ENCODE measurements around the gene KLHL22.

The KLHL22 gene

GRCh38 chr22:20440637-20441591 is 54.7 kb downstream of the KLHL22 start:
- Histone ChIP-seq H3K9me3 (replicated peaks; ENCODE audit: insufficient read depth, low read length) (no peaks in the 10 kb centered on the region), H3K27me3 (replicated peaks; ENCODE audit: insufficient read depth, low read length) (peaks cover 25% of the 10 kb centered on the region), H3K4me2 (ENCODE audit: low read depth, low read length) (no peak overlapping the region), H3K4me3 (ENCODE audit: low read length) (no peak overlapping the region), H3K79me2 (ENCODE audit: low read length) (no peaks in the 10 kb centered on the region), H3K4me1 (ENCODE audit: low read length) (no peaks in the 10 kb centered on the region), H3F3A (ENCODE audit: insufficient read depth, low read length) (no peaks in the 10 kb centered on the region), H3K36me3 (replicated peaks; ENCODE audit: insufficient read depth, low read length) (no peaks in the 10 kb centered on the region), H2AFZ (ENCODE audit: low read length) (no peak overlapping the region), H3K9ac (ENCODE audit: low read length) (no peak overlapping the region), H3K27ac (ENCODE audit: low read length) (no peak overlapping the region), H4K20me1 (ENCODE audit: insufficient read depth, low read length) (no peaks in the 10 kb centered on the region), H3K9me2 (replicated peaks; ENCODE audit: insufficient read depth, low read length) (no peaks in the 10 kb centered on the region)
- TF ChIP-seq EZH2phosphoT487 (IDR thresholded peaks at IDR 0.05; ENCODE audit: low read length) (no peak), EZH2 (optimal IDR thresholded peaks at IDR 0.05; ENCODE audit: low read depth, low read length) (no peak), CTCF (IDR thresholded peaks at IDR 0.05; ENCODE audit: low read length) (no peak)
- no peak for DNase-seq

GRCh38 chr22:20439928-20440575 is 55.5 kb downstream of the KLHL22 start:
- Histone ChIP-seq H3K27me3 (replicated peaks; ENCODE audit: insufficient read depth, low read length) (peaks cover 34% of the 10 kb centered on the region), H3K4me1 (ENCODE audit: low read length) (no peaks in the 10 kb centered on the region), H3K4me3 (ENCODE audit: low read length) (no peak overlapping the region), H2AFZ (ENCODE audit: low read length) (no peak overlapping the region), H3F3A (ENCODE audit: insufficient read depth, low read length) (no peaks in the 10 kb centered on the region), H3K9me3 (replicated peaks; ENCODE audit: insufficient read depth, low read length) (no peaks in the 10 kb centered on the region), H3K9ac (ENCODE audit: low read length) (no peak overlapping the region), H4K20me1 (ENCODE audit: insufficient read depth, low read length) (no peaks in the 10 kb centered on the region), H3K79me2 (ENCODE audit: low read length) (no peaks in the 10 kb centered on the region), H3K9me2 (replicated peaks; ENCODE audit: insufficient read depth, low read length) (no peaks in the 10 kb centered on the region), H3K27ac (ENCODE audit: low read length) (no peak overlapping the region), H3K36me3 (replicated peaks; ENCODE audit: insufficient read depth, low read length) (no peaks in the 10 kb centered on the region), H3K4me2 (ENCODE audit: low read depth, low read length) (no peak overlapping the region)
- DNase-seq = no peak
- no peak for TF ChIP-seq EZH2 (optimal IDR thresholded peaks at IDR 0.05; ENCODE audit: low read depth, low read length)
- TF ChIP-seq EZH2phosphoT487 (IDR thresholded peaks at IDR 0.05; ENCODE audit: low read length) = no peak
- TF ChIP-seq CTCF (IDR thresholded peaks at IDR 0.05; ENCODE audit: low read length) = no peak

GRCh38 chr22:20439556-20439927 is 56.1 kb downstream of the KLHL22 start:
- Histone ChIP-seq H4K20me1 (ENCODE audit: insufficient read depth, low read length) (no peaks in the 10 kb centered on the region), H3K9me3 (replicated peaks; ENCODE audit: insufficient read depth, low read length) (no peaks in the 10 kb centered on the region), H3K27ac (ENCODE audit: low read length) (no peak overlapping the region), H3K4me1 (ENCODE audit: low read length) (no peaks in the 10 kb centered on the region), H3K4me2 (ENCODE audit: low read depth, low read length) (no peak overlapping the region), H2AFZ (ENCODE audit: low read length) (no peak overlapping the region), H3K27me3 (replicated peaks; ENCODE audit: insufficient read depth, low read length) (peaks cover 39% of the 10 kb centered on the region), H3K79me2 (ENCODE audit: low read length) (no peaks in the 10 kb centered on the region), H3K4me3 (ENCODE audit: low read length) (no peak overlapping the region), H3K9ac (ENCODE audit: low read length) (no peak overlapping the region), H3F3A (ENCODE audit: insufficient read depth, low read length) (no peaks in the 10 kb centered on the region), H3K36me3 (replicated peaks; ENCODE audit: insufficient read depth, low read length) (no peaks in the 10 kb centered on the region), H3K9me2 (replicated peaks; ENCODE audit: insufficient read depth, low read length) (no peaks in the 10 kb centered on the region)
- no peak for TF ChIP-seq CTCF (IDR thresholded peaks at IDR 0.05; ENCODE audit: low read length)
- TF ChIP-seq EZH2phosphoT487 (IDR thresholded peaks at IDR 0.05; ENCODE audit: low read length) = no peak
- TF ChIP-seq EZH2 (optimal IDR thresholded peaks at IDR 0.05; ENCODE audit: low read depth, low read length) = no peak
- DNase-seq = no peak
